Measurements from ENCODE around the gene C16orf86. TPM values are rescaled to one million over a fixed set of nuclear protein-coding genes. Genes with fewer than 3 reads are reported as not detected.

C16orf86 gene
- 0.85 and 1.7 TPM in 2 replicates for total RNA-seq

GRCh38 chr16:67666559-67667452 lies at the start of gene C16orf86, which contains the start of gene ENKD1:
TSS of gene C16orf86 (plus strand) at chr16:67666814. CDS start at chr16:67666971, 157 bp downstream.
TSS of gene ENKD1 (minus strand) at chr16:67666750. CDS start at chr16:67666442, 308 bp downstream.

GRCh38 chr16:67659675-67660563 lies 6.7 kb upstream of the C16orf86 start, which contains the start of gene ACD:
TSS of gene ACD (minus strand) at chr16:67660260. CDS start at chr16:67660220, 40 bp downstream.

GRCh38 chr16:67660564-67661028 lies 6.0 kb upstream of the C16orf86 start, which contains the start of gene PARD6A:
TSS of gene PARD6A (plus strand) at chr16:67660960. CDS start at chr16:67661039, 79 bp downstream.

Other genes with a start within 250 kb of the C16orf86 start
- 1.9 and 3.8 TPM in 2 replicates for gene HSD11B2, start 235.7 kb upstream of the C16orf86 start, total RNA-seq
- 89.3 and 113 TPM in 2 replicates for gene ATP6V0D1, start 185.7 kb upstream of the C16orf86 start, total RNA-seq
- not detected in 2 replicates for gene AGRP, start 183.3 kb upstream of the C16orf86 start, total RNA-seq
- gene RIPOR1, start 138.0 kb upstream of the C16orf86 start, total RNA-seq = 25.6 and 28.9 TPM in 2 replicates
- 14.0 and 18.5 TPM in 2 replicates for gene CTCF, start 104.3 kb upstream of the C16orf86 start, total RNA-seq
- gene CARMIL2, start 21.7 kb upstream of the C16orf86 start, total RNA-seq = 0.24 TPM in 1 of 2 replicates, not detected in the other
- 15.2 and 17.1 TPM in 2 replicates for gene ACD, start 6.6 kb upstream of the C16orf86 start, total RNA-seq
- 1.9 and 2.7 TPM in 2 replicates for gene PARD6A, start 5.9 kb upstream of the C16orf86 start, total RNA-seq
- 12.5 and 18.3 TPM in 2 replicates for gene ENKD1, start 64 bp upstream of the C16orf86 start, total RNA-seq
- gene GFOD2, start 52.5 kb downstream of the C16orf86 start, total RNA-seq = 13.4 and 19.5 TPM in 2 replicates
- gene RANBP10, start 139.7 kb downstream of the C16orf86 start, total RNA-seq = 3.2 and 3.4 TPM in 2 replicates
- 0.85 TPM in 1 of 2 replicates, not detected in the other for gene TSNAXIP1, start 140.1 kb downstream of the C16orf86 start, total RNA-seq
- gene THAP11, start 175.5 kb downstream of the C16orf86 start, total RNA-seq = 33.5 and 58.0 TPM in 2 replicates
- gene NUTF2, start 180.1 kb downstream of the C16orf86 start, total RNA-seq = 120 and 223 TPM in 2 replicates
- gene CENPT, start 180.9 kb downstream of the C16orf86 start, total RNA-seq = 8.1 and 19.8 TPM in 2 replicates
- 37.9 and 48.0 TPM in 2 replicates for gene EDC4, start 206.2 kb downstream of the C16orf86 start, total RNA-seq
- 1.7 TPM in 1 of 2 replicates, not detected in the other for gene NRN1L, start 218.1 kb downstream of the C16orf86 start, total RNA-seq
- gene PSKH1, start 226.4 kb downstream of the C16orf86 start, total RNA-seq = 8.2 and 13.6 TPM in 2 replicates